Heart left ventricle (tissue), 13 donors: Measurements from ENCODE around the gene NUS1.

Experiments used
- POLR2A ChIP-seq, 2 donors: fragments of 450-650 bp; IDR thresholded peaks; one replicate each; pipeline ENCODE4 v1.6.1; 2017; ENCODE audit warnings: antibody characterized with exemption in 2 of 2, mild to moderate bottlenecking in 2 of 2, moderate library complexity in 2 of 2
- TF ChIP-seq, protein P1 (sequence below), 12 donors: fragments of 200-600 bp; sonication (generic) in 4 of 12; IDR thresholded peaks; one replicate each; pipeline versions ENCODE4 v1.5.0 to v1.8.0; 2018 to 2022; ENCODE audit warnings: antibody characterized with exemption in 12 of 12, mild to moderate bottlenecking in 5 of 12
- donor health status: ischemic (EF 13 %, LVEDD 7.1; RV severe dilation, severe dysfunction).
- donor health status: DM: no; HTN: yes; CAD: no.
- donor health status: DM: no; HTN: no; CAD: no.
- donor health status: ischemic (EF 25% LVEDD 6.9; RV normal size, moderate dysfunction).
- donor health status: ischemic (EF 25% LVEDD 5.7; RV mildly dilated, moderate dysfunction).
- donor health status: ischemic (EF 35%, LVEDD 5.7; RV mildly dilated, moderate dysfunction).
- donor health status: nonischemic (EF 11% LVEDD 7.7; RV severe dilation, severe dysfunction).
- donor health status: DM: yes; HTN: yes; CAD: no.
- donor health status: PGD.
- donor health status: ischemic (EF 29% LVEDD 5.4; RV normal size, mild dysfunction).
- donor health status: nonischemic (EF 23%, LVEDD 6.1; RV moderate dilation, normal function).

DNA sequence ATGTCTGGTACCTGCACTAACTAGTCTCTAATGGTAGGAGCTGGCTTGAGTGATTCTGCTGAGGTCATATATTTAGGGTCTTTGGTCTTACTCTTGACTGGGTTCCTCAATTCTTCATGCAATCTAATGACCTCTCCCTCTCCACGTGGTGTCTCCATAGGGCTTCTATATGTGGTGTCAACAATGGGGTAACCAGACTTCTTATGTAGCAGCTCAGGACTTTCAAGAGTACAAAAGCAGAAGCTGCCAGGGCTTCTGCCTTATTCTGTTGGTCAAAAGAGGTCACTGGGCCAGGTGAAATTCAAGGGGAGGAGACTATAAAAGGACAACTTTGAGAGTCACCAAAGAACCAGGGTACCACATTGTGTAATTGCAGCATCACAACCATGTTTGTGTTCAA is 54.3 kb downstream of the NUS1 start:
- TF ChIP-seq, protein P1, sequence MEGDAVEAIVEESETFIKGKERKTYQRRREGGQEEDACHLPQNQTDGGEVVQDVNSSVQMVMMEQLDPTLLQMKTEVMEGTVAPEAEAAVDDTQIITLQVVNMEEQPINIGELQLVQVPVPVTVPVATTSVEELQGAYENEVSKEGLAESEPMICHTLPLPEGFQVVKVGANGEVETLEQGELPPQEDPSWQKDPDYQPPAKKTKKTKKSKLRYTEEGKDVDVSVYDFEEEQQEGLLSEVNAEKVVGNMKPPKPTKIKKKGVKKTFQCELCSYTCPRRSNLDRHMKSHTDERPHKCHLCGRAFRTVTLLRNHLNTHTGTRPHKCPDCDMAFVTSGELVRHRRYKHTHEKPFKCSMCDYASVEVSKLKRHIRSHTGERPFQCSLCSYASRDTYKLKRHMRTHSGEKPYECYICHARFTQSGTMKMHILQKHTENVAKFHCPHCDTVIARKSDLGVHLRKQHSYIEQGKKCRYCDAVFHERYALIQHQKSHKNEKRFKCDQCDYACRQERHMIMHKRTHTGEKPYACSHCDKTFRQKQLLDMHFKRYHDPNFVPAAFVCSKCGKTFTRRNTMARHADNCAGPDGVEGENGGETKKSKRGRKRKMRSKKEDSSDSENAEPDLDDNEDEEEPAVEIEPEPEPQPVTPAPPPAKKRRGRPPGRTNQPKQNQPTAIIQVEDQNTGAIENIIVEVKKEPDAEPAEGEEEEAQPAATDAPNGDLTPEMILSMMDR (IDR thresholded peaks at IDR 0.05), result no peak
- TF ChIP-seq POLR2A (IDR thresholded peaks at IDR 0.05), result no peak
